Stimulated activated CD8-positive, alpha-beta memory T cell treated with anti-CD3 and anti-CD28 coated beads, Interleukin-7, amount 100 ng/mL, for 48 hours (primary cell): ENCODE data around the gene ARHGAP25.

ENCODE experiments used
- DNase-seq, 2 donors: peaks; one replicate each; pipeline ENCODE4 v3.0.0-alpha.2; 2020; ENCODE audit warnings: low read depth in 1 of 2; ENCODE audit errors: extremely low read depth in 1 of 2

The ARHGAP25 gene

GRCh38 chr2:68855550-68855949 lies 120.9 kb downstream of the ARHGAP25 start:
- no peak for DNase-seq

- no peak for DNase-seq
Observed at GRCh38 chr2:68857202-68857845, 122.7 kb downstream of the ARHGAP25 start.

- no peak for DNase-seq
Observed at GRCh38 chr2:68857855-68858456, 123.3 kb downstream of the ARHGAP25 start.

- DNase-seq: no peak
Observed at GRCh38 chr2:68860111-68860510, 125.5 kb downstream of the ARHGAP25 start.

GRCh38 chr2:68861330-68861729 lies 126.7 kb downstream of the ARHGAP25 start:
- no peak for DNase-seq

- DNase-seq: no peak
Observed at GRCh38 chr2:68862889-68863288, 128.3 kb downstream of the ARHGAP25 start.

- DNase-seq: no peak
Observed at GRCh38 chr2:68863996-68864395, 129.4 kb downstream of the ARHGAP25 start.

GRCh38 chr2:68865108-68865507 lies 130.5 kb downstream of the ARHGAP25 start:
- no peak for DNase-seq

GRCh38 chr2:68870215-68870614 lies 135.6 kb downstream of the ARHGAP25 start:
- DNase-seq: no peak

GRCh38 chr2:68871159-68871764 lies 136.7 kb downstream of the ARHGAP25 start, which contains the start of gene BMP10:
BMP10 (minus strand) TSS chr2:68871397; CDS start chr2:68871358, 39 bp downstream.
- DNase-seq: no peak
